Retinal pigment epithelial cell (primary cell): Measurements from ENCODE around the gene ANKRD9.
"Not testable (repeated sequence)": the region's sequence is repeated elsewhere in the genome, so short reads cannot be mapped to it uniquely, and the experiment has no call there.

ENCODE experiments used
- DNase-seq: peaks from one replicate; pipeline ENCODE4 v3.0.0-alpha.2; 2010; ENCODE audit warnings: low read depth
- H3K4me3 ChIP-seq: 2 replicates; pipeline ENCODE4 v1.5.1; 2011; ENCODE audit warnings: mild to moderate bottlenecking, low read length, control low read depth, moderate library complexity
- TF ChIP-seq, protein P1 (sequence below): conservative IDR thresholded peaks from 2 replicates; pipeline ENCODE4 v1.5.1; 2011; ENCODE audit warnings: low read depth, low read length, control low read depth, inconsistent platforms

Gene ANKRD9

DNA sequence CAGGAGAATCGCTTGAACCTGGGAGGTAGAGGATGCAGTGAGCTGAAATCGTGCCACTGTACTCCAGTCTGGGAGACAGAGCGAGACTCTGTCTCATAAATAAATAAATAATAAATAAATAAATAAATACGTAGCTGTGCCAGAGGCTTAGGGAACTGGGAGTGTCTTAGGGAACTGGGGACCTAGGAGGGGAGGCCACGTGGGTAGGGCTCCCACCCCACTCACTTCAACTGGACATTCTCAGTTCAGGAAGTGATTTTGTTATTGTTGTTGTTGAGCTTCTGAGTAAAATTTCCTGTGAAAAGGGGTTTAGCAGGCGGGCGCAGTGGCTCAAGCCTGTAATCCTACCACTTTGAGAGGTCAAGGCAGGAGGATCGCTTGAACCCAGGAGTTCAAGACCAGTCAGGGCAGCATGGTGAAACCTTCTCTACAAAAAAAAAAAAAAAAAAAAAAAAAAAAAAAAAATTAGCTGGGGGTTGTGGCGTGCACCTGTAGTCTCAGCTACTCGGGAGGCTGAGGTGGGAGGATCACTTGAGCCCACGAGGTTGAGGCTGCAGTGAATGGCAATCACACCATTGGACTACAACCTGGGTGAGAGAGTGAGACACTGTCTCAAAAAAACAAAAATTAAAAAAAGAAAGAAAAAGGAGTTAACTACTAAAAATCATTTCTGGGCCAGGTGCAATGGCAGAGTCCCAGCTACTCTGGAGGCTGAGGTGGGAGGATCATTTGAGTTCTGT, 19.0 kb upstream of the ANKRD9 start:
- DNase-seq, result no peak
- H3K4me3 ChIP-seq, result no peak overlapping the region

DNA sequence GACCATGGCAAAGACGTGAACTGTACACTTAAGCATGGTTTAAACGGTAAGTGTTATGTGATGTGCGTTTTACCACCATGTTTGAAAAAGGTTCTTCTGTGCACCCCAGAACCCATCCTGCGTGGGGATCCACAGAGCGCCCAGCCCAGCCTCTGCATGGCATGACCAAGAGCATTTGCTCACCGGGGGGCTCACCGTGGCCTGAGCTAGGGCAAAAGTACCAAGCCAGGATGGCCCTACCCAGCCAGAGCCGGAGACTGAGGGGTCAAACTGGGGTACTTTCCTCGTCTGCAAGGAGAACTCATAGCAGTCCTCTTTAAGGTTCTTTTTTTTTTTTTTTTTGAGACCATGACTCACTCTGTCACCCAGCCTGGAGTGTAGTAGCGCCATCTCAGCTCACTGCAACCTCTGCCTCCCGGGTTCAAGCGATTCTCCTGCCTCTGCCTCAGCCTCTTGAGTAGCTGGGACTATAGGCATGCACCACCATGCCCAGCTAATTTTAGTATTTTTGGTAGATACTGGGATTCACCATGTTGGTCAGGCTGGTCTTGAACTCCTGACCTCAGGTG, 16.4 kb upstream of the ANKRD9 start:
- no peak for DNase-seq
- TF ChIP-seq, protein P1, sequence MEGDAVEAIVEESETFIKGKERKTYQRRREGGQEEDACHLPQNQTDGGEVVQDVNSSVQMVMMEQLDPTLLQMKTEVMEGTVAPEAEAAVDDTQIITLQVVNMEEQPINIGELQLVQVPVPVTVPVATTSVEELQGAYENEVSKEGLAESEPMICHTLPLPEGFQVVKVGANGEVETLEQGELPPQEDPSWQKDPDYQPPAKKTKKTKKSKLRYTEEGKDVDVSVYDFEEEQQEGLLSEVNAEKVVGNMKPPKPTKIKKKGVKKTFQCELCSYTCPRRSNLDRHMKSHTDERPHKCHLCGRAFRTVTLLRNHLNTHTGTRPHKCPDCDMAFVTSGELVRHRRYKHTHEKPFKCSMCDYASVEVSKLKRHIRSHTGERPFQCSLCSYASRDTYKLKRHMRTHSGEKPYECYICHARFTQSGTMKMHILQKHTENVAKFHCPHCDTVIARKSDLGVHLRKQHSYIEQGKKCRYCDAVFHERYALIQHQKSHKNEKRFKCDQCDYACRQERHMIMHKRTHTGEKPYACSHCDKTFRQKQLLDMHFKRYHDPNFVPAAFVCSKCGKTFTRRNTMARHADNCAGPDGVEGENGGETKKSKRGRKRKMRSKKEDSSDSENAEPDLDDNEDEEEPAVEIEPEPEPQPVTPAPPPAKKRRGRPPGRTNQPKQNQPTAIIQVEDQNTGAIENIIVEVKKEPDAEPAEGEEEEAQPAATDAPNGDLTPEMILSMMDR, result no peak
- no peak overlapping the region for H3K4me3 ChIP-seq

More for the DNA sequence above, 19.0 kb upstream of the ANKRD9 start:
- TF ChIP-seq, protein P1, result no peak

DNA sequence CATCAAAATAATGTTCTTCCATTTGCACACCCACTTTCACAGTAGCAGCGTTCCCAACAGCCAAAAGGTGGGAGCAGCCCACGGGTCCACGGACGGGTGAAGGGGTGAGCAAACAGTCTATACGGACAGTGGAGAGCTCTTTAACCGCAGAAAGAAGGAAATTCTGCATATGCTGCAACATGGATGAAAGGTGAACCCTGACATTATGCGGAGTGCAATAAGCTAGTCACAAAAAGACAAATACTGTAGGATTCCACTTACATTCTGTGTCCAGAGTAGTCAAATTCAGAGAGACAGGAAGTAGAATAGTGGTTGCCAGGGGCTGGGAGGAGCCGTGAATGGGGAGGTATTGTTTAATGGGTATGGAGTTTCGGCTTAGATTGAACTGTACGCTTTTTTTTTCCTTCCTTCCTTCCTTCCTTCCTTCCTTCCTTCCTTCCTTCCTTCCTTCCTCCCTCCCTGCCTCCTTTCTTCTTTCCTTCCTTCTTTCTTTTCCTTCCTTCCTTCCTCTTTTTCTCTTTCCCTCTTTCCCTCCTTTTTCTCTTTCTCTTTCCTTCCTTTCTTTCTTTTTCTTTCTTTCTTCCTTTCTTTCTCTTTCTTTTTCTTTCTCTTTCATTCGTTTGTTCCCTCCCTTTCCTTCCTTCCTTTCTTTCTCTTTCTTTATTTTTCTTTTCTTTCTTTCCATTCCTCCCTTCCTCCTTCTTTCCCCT, 15.8 kb upstream of the ANKRD9 start:
- H3K4me3 ChIP-seq, result peak overlapping the region; percentile 76
- TF ChIP-seq, protein P1, result no peak
- no peak for DNase-seq

DNA sequence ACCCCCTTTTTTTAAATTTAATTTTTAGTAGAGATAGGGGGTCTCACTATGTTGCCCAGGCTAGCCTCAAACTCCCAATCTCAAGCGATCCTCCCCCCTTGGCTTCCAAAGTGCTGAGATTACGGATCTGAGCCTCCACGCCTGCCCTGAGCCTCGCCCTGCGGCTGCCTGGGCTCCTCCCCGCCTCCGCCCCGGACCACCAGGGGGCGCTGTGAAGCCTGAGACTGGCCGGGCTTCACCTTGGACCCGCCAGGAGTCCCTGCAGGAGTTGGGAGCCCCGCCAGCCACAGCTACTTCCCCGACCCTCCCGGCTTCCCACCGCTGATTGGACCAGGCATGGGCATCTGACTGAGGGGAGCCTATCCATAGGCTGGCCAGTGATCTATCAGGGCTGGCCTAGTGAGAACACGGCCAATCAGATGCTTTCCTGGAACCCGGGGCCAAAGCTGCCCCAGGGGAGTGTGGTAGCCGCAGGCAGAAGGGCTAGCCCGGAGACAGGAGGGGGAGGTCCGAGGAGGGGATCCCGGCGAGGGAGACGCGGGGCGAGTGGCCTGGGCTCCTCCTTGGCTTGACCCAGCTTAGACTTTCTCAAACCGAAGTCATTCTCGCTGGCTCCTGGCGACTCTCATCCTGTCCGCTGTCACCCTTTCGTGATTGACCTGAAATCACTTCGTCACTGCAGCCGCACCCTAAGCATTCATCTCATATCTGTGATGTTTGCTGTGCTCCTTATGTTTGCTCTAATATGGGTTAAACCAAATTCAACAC, 15.1 kb upstream of the ANKRD9 start:
- peak; percentile 96 for DNase-seq
- TF ChIP-seq, protein P1, result peak; percentile 96

DNA sequence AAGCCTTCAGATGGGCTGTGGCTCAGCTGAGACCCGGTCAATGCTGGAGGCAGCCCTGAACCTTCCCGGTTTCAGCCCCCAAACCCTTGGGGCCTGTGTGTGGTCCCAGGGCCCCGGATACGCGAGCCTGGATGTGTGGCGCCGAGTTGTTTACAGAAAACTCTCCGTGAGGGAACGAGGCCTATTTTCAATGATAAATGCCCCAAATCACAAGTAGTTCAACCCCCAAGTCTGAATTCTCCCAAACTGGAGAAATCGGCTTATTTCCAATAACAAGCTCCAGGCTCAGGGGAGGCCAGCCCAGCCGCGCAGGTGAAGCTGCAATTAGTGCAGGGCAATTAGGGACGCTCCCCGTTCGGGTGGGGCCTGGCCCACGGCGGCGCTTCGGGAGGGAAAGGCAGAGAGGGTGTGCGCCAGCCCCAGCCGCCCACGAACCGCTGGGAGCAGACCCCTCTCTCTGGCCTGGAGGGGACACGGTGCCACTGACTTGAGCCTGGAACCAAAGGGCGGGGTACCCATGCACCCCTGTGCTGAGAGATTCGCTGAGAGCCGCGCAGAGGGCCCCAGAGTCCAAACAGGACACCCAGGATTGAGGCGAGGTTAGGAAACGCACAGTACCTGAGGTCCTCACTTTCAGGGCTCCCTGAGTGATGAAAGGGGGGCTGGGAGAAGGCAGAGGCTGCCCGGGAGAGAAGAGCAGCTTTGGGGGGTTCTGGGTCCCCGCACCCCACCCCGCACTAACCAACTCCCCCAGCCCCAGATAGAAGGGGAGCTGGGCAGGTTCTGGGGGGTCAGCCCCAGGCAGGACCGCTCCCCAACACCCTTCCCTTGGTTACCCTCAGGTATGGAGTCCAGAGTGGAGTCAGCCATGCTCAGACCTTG, 14.2 kb upstream of the ANKRD9 start:
- no peak overlapping the region for H3K4me3 ChIP-seq
- DNase-seq, result no peak
- TF ChIP-seq, protein P1, result no peak

More for the DNA sequence above, 15.1 kb upstream of the ANKRD9 start:
- H3K4me3 ChIP-seq, result peak overlapping the region; percentile 76

DNA sequence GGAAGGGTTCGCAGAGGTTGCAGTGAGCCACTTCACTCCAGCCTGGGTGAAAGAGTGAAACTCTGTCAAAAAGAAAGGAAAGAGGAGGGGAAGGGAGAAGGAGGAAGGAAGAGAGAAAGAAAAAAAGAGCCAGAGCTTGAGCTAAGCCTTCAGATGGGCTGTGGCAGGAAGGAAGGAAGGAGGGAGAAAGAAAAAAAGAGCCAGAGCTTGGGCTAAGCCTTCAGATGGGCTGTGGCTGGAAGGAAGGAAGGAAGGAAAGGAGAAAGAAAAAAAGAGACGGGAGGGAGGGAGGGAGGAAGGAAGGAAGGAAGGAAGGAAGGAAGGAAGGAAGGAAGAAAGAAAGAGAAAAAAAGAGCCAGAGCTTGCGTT, 13.6 kb upstream of the ANKRD9 start:
- TF ChIP-seq, protein P1, result no peak
- no peak for DNase-seq
- H3K4me3 ChIP-seq, result no peak overlapping the region

DNA sequence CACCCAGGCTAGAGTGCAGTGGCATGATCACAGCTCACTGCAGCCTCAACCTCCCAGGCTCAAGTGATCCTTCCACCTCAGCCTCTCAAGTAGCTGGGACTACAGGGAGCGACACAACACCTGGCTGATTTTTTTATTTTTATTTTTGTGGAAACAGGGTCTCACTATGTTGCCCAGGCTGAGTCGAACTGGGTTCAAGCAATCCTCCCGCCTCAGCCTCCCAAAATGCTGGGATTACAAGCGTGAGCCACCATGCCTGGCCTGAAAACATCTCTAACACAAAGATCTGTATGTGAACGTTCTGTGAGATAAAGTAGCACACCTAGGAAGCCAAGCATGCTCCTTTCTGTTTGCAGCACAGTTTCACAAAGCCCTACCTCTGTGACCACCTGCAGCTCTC, 10.1 kb upstream of the ANKRD9 start:
- DNase-seq, H3K4me3 ChIP-seq: not testable (repeated sequence)
